CD4-positive, alpha-beta T cell treated with Interferon alpha-2 for 1 hour (primary cell): ENCODE results near the gene BEND2.
"Not testable (repeated sequence)": the region's sequence is repeated elsewhere in the genome, so short reads cannot be mapped to it uniquely, and the experiment has no call there.

Source experiments
- DNase-seq, 2 donors: peaks; one replicate each; pipeline ENCODE4 v3.0.0-alpha.2; 2020 to 2022

Gene BEND2

GRCh38 chrX:18220786-18221185 lies at the start of gene BEND2:
TSS of gene BEND2 (minus strand) at chrX:18220886. CDS start at chrX:18220750, 136 bp downstream.
- DNase-seq = no peak

GRCh38 chrX:18255059-18255458 lies 34.4 kb upstream of the BEND2 start:
- DNase-seq = no peak

GRCh38 chrX:18252644-18253359 lies 32.1 kb upstream of the BEND2 start:
- no peak for DNase-seq

DNA sequence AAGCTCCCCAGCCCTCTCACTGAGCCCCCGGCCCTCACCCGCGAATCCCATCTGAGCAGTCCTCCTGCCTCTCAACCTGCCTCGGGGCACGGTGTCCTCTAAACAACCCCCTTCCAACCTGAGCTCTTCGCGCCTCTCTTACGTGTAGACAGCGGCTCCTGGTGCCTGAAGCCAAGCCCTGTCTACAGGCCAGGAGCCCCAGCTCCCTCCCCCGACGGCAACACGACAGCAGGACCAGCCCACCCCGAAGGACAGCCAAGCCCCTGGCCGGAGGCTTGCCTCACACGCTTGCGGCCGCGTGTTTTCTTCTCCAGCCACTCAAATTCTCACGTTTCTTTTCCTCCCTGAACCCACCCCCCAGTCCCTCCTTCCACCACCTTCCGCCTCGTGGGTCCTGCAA lies 9.0 kb upstream of the BEND2 start:
- not testable (repeated sequence) for DNase-seq

- no peak for DNase-seq
Measured at GRCh38 chrX:18228069-18228468, 7.4 kb upstream of the BEND2 start.

GRCh38 chrX:18227458-18227857 lies 6.8 kb upstream of the BEND2 start:
- DNase-seq = no peak

GRCh38 chrX:18210470-18210869 lies 10.2 kb downstream of the BEND2 start:
- DNase-seq = peak in 1 of 2 donors; percentile 1

DNA sequence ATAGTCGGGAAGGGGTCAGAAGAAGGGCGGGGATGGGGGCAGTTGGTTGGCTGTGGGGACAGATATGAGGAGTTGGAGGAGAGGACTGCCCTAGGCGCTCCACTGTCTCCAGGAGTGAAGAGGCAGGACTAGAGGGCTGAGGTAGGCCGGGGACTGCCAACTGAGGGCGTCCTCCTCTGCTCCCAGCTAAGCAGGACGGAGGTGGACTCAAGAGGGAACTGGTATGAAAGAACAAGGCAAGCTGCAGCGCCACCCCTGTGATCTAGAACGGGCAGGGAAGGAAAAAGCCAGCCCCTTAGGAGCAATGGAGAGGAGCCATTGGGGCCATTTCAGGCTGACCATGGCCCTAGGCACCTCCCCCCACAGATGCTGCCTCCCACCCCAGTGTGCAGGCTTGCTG lies 14.0 kb downstream of the BEND2 start:
- no peak for DNase-seq

GRCh38 chrX:18203631-18204030 lies 17.1 kb downstream of the BEND2 start:
- no peak for DNase-seq

DNA sequence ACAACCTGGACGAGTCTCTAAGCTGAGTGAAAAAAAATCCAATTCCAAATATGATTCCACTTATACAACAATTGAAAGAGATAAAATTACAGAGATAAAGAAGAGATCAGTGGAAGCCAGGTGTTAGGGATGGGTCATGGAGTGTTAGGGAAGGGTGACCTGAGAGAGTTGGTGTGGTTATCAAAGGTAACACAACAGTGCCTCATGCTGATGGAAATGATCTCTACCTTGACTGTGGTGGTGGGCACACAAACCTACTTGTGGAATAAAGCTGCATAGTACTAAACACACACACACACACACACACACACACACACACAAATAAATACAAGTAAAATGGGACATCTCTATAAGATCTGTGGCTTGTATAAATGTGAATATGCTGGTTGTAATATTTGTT lies 26.0 kb downstream of the BEND2 start:
- DNase-seq = no peak

DNA sequence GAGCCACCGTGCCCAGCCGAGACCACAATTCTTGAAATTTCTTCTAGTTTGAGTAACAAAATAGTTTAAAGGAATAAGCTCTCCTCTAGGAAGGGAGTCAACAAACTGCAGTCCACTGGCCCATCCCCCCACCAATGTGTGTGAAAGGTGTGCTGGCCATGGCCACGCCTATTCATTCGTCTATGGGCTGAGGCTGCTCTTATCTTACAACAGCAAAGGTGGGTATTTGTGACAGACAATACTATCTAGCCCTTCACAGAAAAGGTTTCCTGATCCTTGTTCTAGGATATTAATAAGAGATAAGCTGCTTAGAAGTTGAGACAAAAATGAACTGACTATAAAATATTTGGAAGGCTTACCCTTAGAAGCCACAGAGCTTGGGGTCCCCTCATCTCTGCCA lies 41.2 kb downstream of the BEND2 start:
- no peak for DNase-seq

DNA sequence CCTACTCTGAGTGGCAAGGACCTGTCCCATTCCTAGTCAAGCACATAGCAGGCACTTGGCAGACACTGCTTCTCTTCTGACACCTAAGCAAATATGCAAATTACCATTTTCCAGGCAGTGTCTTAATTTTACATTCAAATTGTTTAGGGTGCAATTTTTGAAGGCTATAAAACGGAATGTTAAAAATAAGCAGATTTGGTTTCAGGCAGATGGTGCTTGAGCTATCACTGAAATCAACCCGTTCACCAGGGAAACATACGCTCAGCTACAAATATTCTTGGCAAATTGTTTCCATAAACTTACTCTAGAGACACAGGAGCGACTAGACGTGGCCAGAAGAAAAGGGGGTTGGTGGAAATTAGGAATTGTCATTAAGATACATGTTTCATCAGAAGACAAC lies 45.7 kb downstream of the BEND2 start:
- no peak for DNase-seq

- DNase-seq = no peak
Measured at GRCh38 chrX:18174209-18174608, 46.5 kb downstream of the BEND2 start.

DNA sequence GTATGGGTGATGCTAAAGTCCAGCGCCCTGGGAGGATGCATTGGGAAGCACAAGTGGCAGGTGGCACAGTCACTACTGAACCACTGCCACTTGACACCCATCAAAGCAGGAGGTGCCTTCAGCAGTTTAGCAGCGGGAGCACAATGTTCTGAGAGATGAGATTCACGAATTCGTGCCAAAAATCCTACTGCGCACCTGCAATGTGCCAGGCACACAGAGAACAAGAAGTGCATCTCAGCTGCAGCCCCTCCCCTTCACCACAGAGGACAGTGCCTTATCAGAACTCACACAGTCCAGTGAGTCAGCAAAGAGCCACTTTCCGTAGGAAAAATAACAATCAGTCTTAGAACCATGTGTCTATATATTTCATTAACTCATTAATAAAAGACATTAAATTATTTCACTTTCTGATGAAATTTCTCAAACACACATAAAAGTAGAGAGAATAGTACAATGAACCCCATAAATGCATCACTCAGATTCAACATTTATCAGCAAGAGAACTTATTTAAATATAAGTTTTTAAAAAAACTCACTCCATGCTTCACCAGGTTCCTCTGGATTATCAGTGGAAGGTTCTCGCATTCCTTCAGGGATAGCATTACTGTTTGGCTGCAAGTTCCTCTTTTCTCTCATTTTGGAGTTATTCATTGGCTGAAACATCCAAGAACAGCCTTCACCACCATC lies 47.0 kb downstream of the BEND2 start:
- no peak for DNase-seq

DNA sequence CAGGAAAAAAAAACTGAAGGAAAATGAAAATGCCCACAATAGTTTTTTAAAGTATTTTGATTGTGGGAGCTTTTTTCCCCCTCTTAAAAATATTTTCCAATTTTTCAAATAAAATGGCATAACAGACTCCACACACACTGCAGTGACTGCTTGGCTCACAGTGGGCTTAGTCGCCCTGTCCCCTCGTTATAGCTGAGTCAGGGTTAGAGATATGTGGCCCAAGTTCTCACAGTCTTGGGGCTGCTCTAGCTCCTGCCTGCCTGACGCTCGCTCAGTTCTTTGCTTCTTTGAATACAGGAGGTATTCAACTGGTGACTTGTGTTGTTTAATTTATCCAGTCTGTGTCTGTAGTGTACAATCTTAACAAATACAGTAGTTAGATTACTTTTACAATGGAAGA lies 47.7 kb downstream of the BEND2 start:
- no peak for DNase-seq

GRCh38 chrX:18170910-18171309 lies 49.8 kb downstream of the BEND2 start:
- DNase-seq = no peak

- DNase-seq = no peak
Measured at GRCh38 chrX:18166068-18166467, 54.6 kb downstream of the BEND2 start.

- DNase-seq = no peak
Measured at GRCh38 chrX:18160369-18160768, 60.3 kb downstream of the BEND2 start.

DNA sequence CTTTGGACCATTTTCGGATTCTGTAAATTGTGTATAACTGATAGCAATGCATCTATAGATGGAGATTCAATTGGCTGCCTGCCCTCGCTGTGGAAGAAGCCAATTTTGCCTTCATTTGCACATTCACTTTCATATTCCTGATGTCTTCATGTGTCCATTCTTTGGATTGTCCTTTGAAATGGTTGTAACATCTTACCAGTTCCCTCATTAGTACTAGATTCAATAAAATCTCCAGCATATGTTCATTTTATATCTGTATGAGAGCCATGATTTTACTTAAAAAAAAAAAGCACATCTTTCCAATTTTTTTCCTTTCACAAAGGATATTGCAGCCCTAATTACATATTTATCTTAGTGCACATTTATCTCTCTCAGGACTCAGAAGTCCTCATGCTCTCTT lies 61.7 kb downstream of the BEND2 start:
- DNase-seq = no peak

GRCh38 chrX:18151649-18152048 lies 69.0 kb downstream of the BEND2 start:
- DNase-seq = no peak

DNA sequence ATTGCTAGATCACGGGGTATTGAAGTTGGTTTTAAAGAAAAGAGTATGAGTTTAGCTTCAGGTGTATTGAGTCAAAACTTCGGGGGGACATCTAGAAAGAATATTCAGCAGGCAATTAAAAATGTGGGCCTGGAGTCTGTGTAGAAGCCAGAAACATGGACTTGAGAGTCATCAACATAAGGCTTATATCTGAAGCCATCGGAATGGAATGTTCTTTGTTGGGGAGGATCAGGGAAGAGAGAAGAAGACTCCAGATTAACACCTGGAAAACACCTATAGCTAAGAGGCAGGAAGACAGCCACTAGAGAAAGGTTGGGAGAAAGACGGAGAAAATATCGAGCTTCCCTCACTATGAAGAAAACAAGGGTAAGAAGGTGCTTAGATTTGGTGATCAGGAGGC lies 69.5 kb downstream of the BEND2 start:
- DNase-seq = no peak

GRCh38 chrX:18149454-18149853 lies 71.2 kb downstream of the BEND2 start:
- DNase-seq = no peak

DNA sequence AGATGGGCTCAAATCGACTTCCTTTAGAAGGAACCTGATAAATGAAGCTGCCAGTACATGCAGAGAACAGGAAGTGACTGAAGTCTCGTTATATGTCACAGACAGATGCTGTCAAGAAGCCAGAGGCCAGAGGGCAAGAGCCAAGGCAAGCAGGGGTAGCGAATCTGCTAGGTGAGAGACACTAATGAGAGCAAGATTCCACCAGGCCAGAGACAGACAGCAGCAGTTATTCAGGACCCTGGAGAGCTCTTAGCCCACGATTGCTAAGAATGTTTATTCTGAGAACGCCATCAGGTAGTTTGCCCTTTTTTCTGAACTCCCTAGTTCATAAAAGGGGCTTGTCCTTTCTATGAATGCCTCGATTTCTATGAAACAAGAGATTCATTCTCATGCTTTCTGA lies 73.7 kb downstream of the BEND2 start:
- no peak for DNase-seq

GRCh38 chrX:18146009-18146408 lies 74.7 kb downstream of the BEND2 start:
- no peak for DNase-seq

GRCh38 chrX:18136816-18137215 lies 83.9 kb downstream of the BEND2 start:
- DNase-seq = no peak
